Natural killer cell (primary cell): ENCODE measurements around the gene KLHL36. TPM values are rescaled to one million over a fixed set of nuclear protein-coding genes. Genes with fewer than 3 reads are reported as not detected.

Experiments used
- ATAC-seq, 3 donors: fragments of 150-1000 bp in 2 of 3; fragments of 200-7000 bp in 1 of 3; cut with Tn5 transposase; 1 replicate in 1 of 3; 2 replicates in 2 of 3; pipeline ENCODE4 v1.10.0; 2021; ENCODE audit warnings: mild to moderate bottlenecking in 2 of 3, moderate library complexity in 2 of 3
- DNase-seq, 2 donors: peaks; one replicate each; pipeline versions ENCODE4 v3.0.0 to v3.0.0-alpha.2; 2013 to 2021; ENCODE audit warnings: mixed read lengths in 1 of 2
- H3K27ac ChIP-seq: one replicate; pipeline ENCODE4 v1.5.1; 2013; ENCODE audit warnings: mild to moderate bottlenecking, low read length
- H3K27me3 ChIP-seq: one replicate; pipeline ENCODE4 v1.6.1; 2013; ENCODE audit warnings: low read length; ENCODE audit not compliant: control insufficient read depth, insufficient read depth
- H3K36me3 ChIP-seq: one replicate; pipeline ENCODE4 v1.6.1; 2013; ENCODE audit warnings: low read length; ENCODE audit not compliant: control insufficient read depth, insufficient read depth
- H3K4me1 ChIP-seq: one replicate; pipeline ENCODE4 v1.6.1; 2013; ENCODE audit warnings: low read length; ENCODE audit not compliant: control insufficient read depth, insufficient read depth
- H3K4me3 ChIP-seq: one replicate; pipeline ENCODE4 v1.5.1; 2013; ENCODE audit warnings: low read length
- H3K9me3 ChIP-seq: one replicate; pipeline ENCODE4 v1.6.1; 2013; ENCODE audit warnings: low read length; ENCODE audit not compliant: control insufficient read depth, insufficient read depth
- H3K27ac Mint-ChIP-seq, 2 donors: one replicate each; pipeline ENCODE4 v1.8.0; 2022; ENCODE audit warnings: mild to moderate bottlenecking in 2 of 2, mixed read lengths in 2 of 2, moderate library complexity in 1 of 2
- H3K27me3 Mint-ChIP-seq, 2 donors: one replicate each; pipeline ENCODE4 v1.8.0; 2022; ENCODE audit warnings: low read depth in 2 of 2, mixed read lengths in 2 of 2
- H3K36me3 Mint-ChIP-seq: one replicate; pipeline ENCODE4 v1.8.0; 2022; ENCODE audit warnings: mixed read lengths
- H3K4me1 Mint-ChIP-seq, 2 donors: one replicate each; pipeline ENCODE4 v1.8.0; 2022; ENCODE audit warnings: mixed read lengths in 2 of 2
- H3K4me3 Mint-ChIP-seq: one replicate; pipeline ENCODE4 v1.8.0; 2022; ENCODE audit warnings: mild to moderate bottlenecking, moderate library complexity, mixed read lengths
- H3K9me3 Mint-ChIP-seq, 2 donors: one replicate each; pipeline ENCODE4 v1.8.0; 2022; ENCODE audit warnings: mixed read lengths in 2 of 2
- WGBS: methylation state at CpG from one replicate; pipeline ENCODE4 v1.1.7; 2013; ENCODE audit warnings: missing lambda C conversion rate; ENCODE audit not compliant: insufficient coverage; 5-methylcytosine and 5-hydroxymethylcytosine counted together
- intact Hi-C: fragments of 100-400 bp; cut with micrococcal nuclease; formaldehyde crosslinking; loops from one replicate; pipeline ENCODE4 v1.14.2; 2022
- total RNA-seq, 4 donors: library from RNA; stranded (reverse); fragments of 120-200 nt in 1 of 4; gene quantifications; one replicate each; pipeline versions ENCODE4 v1.2.3 to v1.2.4, GENCODE V29; 2013 to 2022
- TF ChIP-seq, protein P1 (sequence below): fragments of 200-600 bp; IDR thresholded peaks from one replicate; pipeline ENCODE4 v1.8.0; 2022; ENCODE audit warnings: antibody characterized with exemption

The KLHL36 gene
- total RNA-seq, 3 donors from 2014 or later (not counting 1 experiment from before 2014, with no cell fraction given) = 47.2 to 62.3 (median 60.5) TPM

DNA sequence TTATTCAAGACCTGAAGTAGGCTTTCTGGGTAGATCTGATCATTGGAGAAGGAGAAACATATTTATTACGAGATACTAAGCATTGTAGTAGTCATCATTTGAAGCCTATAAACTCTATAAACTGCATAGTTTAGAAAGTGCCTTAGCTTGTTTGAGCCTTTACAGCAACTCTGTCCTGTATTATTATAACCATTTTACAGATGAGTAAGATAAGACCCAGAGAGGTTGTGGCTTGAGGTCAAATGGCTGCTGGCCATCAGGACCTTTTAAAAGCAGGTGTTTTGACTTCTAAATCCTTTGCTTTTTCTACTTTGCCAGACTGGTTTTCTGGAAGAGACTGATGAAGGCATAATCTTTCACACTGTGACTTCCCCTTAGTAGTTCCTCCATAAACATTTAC, 58.5 kb downstream of the KLHL36 start:
- Histone ChIP-seq H3K36me3 (no peaks in the 10 kb centered on the region), H3K9me3 (no peaks in the 10 kb centered on the region), H3K4me1 (no peaks in the 10 kb centered on the region), H3K4me3 (no peak overlapping the region), H3K27me3 (no peaks in the 10 kb centered on the region), H3K27ac (no peak overlapping the region)
- Mint-ChIP-seq H3K27me3 (no peaks in the 10 kb centered on the region), H3K4me1 (peaks cover 54 to 65% of the 10 kb centered on the region in 2 donors), H3K4me3 (no peak overlapping the region), H3K27ac (no peak overlapping the region), H3K9me3 (no peaks in the 10 kb centered on the region), H3K36me3 (no peaks in the 10 kb centered on the region)
- WGBS = no CpG with 5 or more reads among the region's 1 CpG
- ATAC-seq (no peak), DNase-seq (no peak)
- intact Hi-C loops = no loop called here
- TF ChIP-seq, protein P1, sequence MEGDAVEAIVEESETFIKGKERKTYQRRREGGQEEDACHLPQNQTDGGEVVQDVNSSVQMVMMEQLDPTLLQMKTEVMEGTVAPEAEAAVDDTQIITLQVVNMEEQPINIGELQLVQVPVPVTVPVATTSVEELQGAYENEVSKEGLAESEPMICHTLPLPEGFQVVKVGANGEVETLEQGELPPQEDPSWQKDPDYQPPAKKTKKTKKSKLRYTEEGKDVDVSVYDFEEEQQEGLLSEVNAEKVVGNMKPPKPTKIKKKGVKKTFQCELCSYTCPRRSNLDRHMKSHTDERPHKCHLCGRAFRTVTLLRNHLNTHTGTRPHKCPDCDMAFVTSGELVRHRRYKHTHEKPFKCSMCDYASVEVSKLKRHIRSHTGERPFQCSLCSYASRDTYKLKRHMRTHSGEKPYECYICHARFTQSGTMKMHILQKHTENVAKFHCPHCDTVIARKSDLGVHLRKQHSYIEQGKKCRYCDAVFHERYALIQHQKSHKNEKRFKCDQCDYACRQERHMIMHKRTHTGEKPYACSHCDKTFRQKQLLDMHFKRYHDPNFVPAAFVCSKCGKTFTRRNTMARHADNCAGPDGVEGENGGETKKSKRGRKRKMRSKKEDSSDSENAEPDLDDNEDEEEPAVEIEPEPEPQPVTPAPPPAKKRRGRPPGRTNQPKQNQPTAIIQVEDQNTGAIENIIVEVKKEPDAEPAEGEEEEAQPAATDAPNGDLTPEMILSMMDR = no peak

DNA sequence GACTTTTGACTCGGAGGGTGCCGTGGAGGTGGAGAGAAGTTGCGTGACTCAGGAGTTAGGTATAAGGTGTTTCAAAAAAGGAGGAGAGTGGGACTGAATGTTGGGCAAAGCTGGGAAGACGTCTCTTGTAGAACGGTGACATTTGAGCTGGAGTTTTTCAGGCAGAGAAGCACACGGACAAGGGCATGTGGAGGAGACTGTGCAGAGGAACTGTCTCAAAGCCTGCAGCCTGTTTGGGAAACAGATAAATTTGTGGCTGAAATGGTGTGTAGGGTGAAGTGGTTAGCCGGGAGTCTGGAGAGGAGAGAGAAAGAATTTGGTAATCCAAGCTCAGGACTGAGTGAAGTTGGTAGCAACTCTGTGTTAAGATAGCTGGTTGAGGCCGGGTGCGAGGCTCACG, 61.3 kb downstream of the KLHL36 start:
- DNase-seq = no peak
- peaks cover 66 to 70% of the 10 kb centered on the region in 2 donors for H3K4me1 Mint-ChIP-seq
- H3K36me3 ChIP-seq = no peaks in the 10 kb centered on the region
- H3K9me3 Mint-ChIP-seq = no peaks in the 10 kb centered on the region
- no peak overlapping the region for H3K4me3 ChIP-seq
- intact Hi-C loops = no loop called here
- WGBS = 93% methylated on average over 10 of the region's 10 CpGs
- no peak overlapping the region for H3K27ac ChIP-seq
- H3K27ac Mint-ChIP-seq = no peak overlapping the region
- no peak for ATAC-seq
- no peaks in the 10 kb centered on the region for H3K9me3 ChIP-seq
- peaks cover 14% of the 10 kb centered on the region for H3K4me1 ChIP-seq
- no peak overlapping the region for H3K4me3 Mint-ChIP-seq
- H3K36me3 Mint-ChIP-seq = no peaks in the 10 kb centered on the region
- no peaks in the 10 kb centered on the region for H3K27me3 ChIP-seq
- TF ChIP-seq, protein P1 = no peak
- H3K27me3 Mint-ChIP-seq = no peaks in the 10 kb centered on the region

DNA sequence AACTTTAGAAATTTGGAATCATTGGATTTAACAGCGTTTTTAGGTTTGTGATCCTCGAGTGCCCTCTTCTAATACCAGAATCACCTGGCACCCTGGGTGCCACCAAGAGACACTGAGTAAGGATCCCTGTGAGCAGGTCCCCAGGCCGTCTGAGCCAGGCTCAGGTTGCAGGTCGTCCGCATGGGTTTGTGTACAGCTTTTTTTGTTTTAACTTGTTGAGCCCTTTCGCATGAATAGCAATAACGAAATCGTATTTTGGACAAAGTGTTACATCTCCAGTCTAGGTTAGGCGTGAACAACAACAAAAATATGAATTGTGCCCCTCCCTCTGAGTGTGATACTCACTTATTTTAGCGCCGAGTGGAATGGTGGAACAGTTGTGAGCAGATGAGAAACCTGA, 62.4 kb downstream of the KLHL36 start:
- TF ChIP-seq, protein P1 = no peak
- DNase-seq (no peak), ATAC-seq (no peak)
- Mint-ChIP-seq H3K4me1 (peaks cover 64 to 70% of the 10 kb centered on the region in 2 donors), H3K4me3 (no peak overlapping the region), H3K9me3 (no peaks in the 10 kb centered on the region), H3K36me3 (no peaks in the 10 kb centered on the region), H3K27ac (no peak overlapping the region), H3K27me3 (no peaks in the 10 kb centered on the region)
- intact Hi-C loops = no loop called here
- Histone ChIP-seq H3K27ac (no peak overlapping the region), H3K4me3 (no peak overlapping the region), H3K36me3 (no peaks in the 10 kb centered on the region), H3K27me3 (no peaks in the 10 kb centered on the region), H3K9me3 (no peaks in the 10 kb centered on the region), H3K4me1 (peaks cover 14% of the 10 kb centered on the region)
- 89% methylated on average over 11 of the region's 11 CpGs for WGBS

Other genes with a start within 250 kb of the KLHL36 start
- 1 to 10 TPM; 4.8 to 8.5 (median 4.8) TPM for gene MEAK7, start 143.9 kb upstream of the KLHL36 start, total RNA-seq
- 100 to 1,000 TPM in 2 of 3 donors, 10 to 100 TPM in 1; 43.7 to 187 (median 116) TPM for gene COTL1, start 30.4 kb upstream of the KLHL36 start, total RNA-seq
- 100 to 1,000 TPM in 2 of 3 donors, 10 to 100 TPM in 1; 78.4 to 103 (median 100) TPM for gene USP10, start 51.5 kb downstream of the KLHL36 start, total RNA-seq
- 1 to 10 TPM in 1 of 3 donors, under 1 TPM in 1, not detected in 1; 0.86 to 6.3 TPM for gene CRISPLD2, start 171.5 kb downstream of the KLHL36 start, total RNA-seq